ENCODE measurements around the gene FKBP15. TPM values are rescaled to one million over a fixed set of nuclear protein-coding genes. Genes with fewer than 3 reads are reported as not detected.
"Not testable (repeated sequence)": the region's sequence is repeated elsewhere in the genome, so short reads cannot be mapped to it uniquely, and the experiment has no call there.

FKBP15 gene
- total RNA-seq, 1 experiment from 2014 or later = 33.5 TPM

GRCh38 chr9:113255438-113255837 lies 34.4 kb upstream of the FKBP15 start:
- Histone ChIP-seq H3K9me2 (ENCODE audit: insufficient read depth) (no peaks in the 10 kb centered on the region), H3K27me3 (ENCODE audit: insufficient read depth, low read depth) (no peaks in the 10 kb centered on the region), H3K36me3 (ENCODE audit: low read depth) (no peaks in the 10 kb centered on the region), H2AFZ (no peak overlapping the region), H4K20me1 (ENCODE audit: insufficient read depth) (no peaks in the 10 kb centered on the region), H3K4me2 (no peak overlapping the region), H3K4me3 (no peak overlapping the region), H3K27ac (no peak overlapping the region), H3K9me3 (ENCODE audit: insufficient read depth, low read depth) (no peaks in the 10 kb centered on the region), H3F3A (ENCODE audit: insufficient read depth, low read depth) (no peaks in the 10 kb centered on the region), H3K4me1 (replicated peaks; ENCODE audit: insufficient read depth) (no peaks in the 10 kb centered on the region), H3K79me2 (ENCODE audit: low read depth) (no peaks in the 10 kb centered on the region)
- intact Hi-C loops (cut with micrococcal nuclease; ENCODE audit: unreplicated experiment) = no loop called here
- BruUV-seq (replicated peaks) = no TSS peak
- POLR2A ChIA-PET (ENCODE audit: unreplicated experiment) = no interaction called here
- no peak for DNase-seq
- TF ChIP-seq EZH2 (IDR thresholded peaks at IDR 0.05; ENCODE audit: low read depth) (no peak), CTCF (conservative IDR thresholded peaks at IDR 0.05) (no peak)
- CTCF ChIA-PET = no interaction called here

- BruUV-seq (replicated peaks) = no TSS peak
- Histone ChIP-seq H3K27ac (no peak overlapping the region), H3K36me3 (ENCODE audit: low read depth) (no peaks in the 10 kb centered on the region), H3K27me3 (ENCODE audit: insufficient read depth, low read depth) (no peaks in the 10 kb centered on the region), H3F3A (ENCODE audit: insufficient read depth, low read depth) (no peaks in the 10 kb centered on the region), H3K4me2 (no peak overlapping the region), H3K9me2 (ENCODE audit: insufficient read depth) (no peaks in the 10 kb centered on the region), H4K20me1 (ENCODE audit: insufficient read depth) (no peaks in the 10 kb centered on the region), H3K4me3 (no peak overlapping the region), H3K79me2 (ENCODE audit: low read depth) (no peaks in the 10 kb centered on the region), H2AFZ (no peak overlapping the region), H3K9me3 (ENCODE audit: insufficient read depth, low read depth) (no peaks in the 10 kb centered on the region), H3K4me1 (replicated peaks; ENCODE audit: insufficient read depth) (no peaks in the 10 kb centered on the region)
- intact Hi-C loops (cut with micrococcal nuclease; ENCODE audit: unreplicated experiment) = no loop called here
- no peak for DNase-seq
- no peak for TF ChIP-seq EZH2 (IDR thresholded peaks at IDR 0.05; ENCODE audit: low read depth)
- TF ChIP-seq CTCF (conservative IDR thresholded peaks at IDR 0.05) = no peak
- CTCF ChIA-PET = no interaction called here
- POLR2A ChIA-PET (ENCODE audit: unreplicated experiment) = no interaction called here
Measured at GRCh38 chr9:113254991-113255390, 33.9 kb upstream of the FKBP15 start.

- Histone ChIP-seq H2AFZ (no peak overlapping the region), H3K9me3 (ENCODE audit: insufficient read depth, low read depth) (no peaks in the 10 kb centered on the region), H3K27me3 (ENCODE audit: insufficient read depth, low read depth) (no peaks in the 10 kb centered on the region), H3F3A (ENCODE audit: insufficient read depth, low read depth) (no peaks in the 10 kb centered on the region), H3K79me2 (ENCODE audit: low read depth) (no peaks in the 10 kb centered on the region), H3K4me2 (no peak overlapping the region), H4K20me1 (ENCODE audit: insufficient read depth) (0 out of 2 replicates have a peak, but pooled peaks cover 3% of the 10 kb centered on the region), H3K27ac (no peak overlapping the region), H3K4me1 (replicated peaks; ENCODE audit: insufficient read depth) (no peaks in the 10 kb centered on the region), H3K36me3 (ENCODE audit: low read depth) (no peaks in the 10 kb centered on the region), H3K9me2 (ENCODE audit: insufficient read depth) (no peaks in the 10 kb centered on the region), H3K4me3 (no peak overlapping the region)
- no peak for TF ChIP-seq EZH2 (IDR thresholded peaks at IDR 0.05; ENCODE audit: low read depth)
- no peak for TF ChIP-seq CTCF (conservative IDR thresholded peaks at IDR 0.05)
- DNase-seq = no peak
- intact Hi-C loops (cut with micrococcal nuclease; ENCODE audit: unreplicated experiment) = no loop called here
- POLR2A ChIA-PET (ENCODE audit: unreplicated experiment) = no interaction called here
- no TSS peak for BruUV-seq (replicated peaks)
- CTCF ChIA-PET = no interaction called here
Measured at GRCh38 chr9:113250807-113251206, 29.7 kb upstream of the FKBP15 start.

- H3K36me3 ChIP-seq (ENCODE audit: low read depth); H3K79me2 ChIP-seq (ENCODE audit: low read depth); H3K9me3 ChIP-seq (ENCODE audit: insufficient read depth, low read depth); H3K4me3 ChIP-seq; intact Hi-C loops (cut with micrococcal nuclease; ENCODE audit: unreplicated experiment); H3K27ac ChIP-seq; H4K20me1 ChIP-seq (ENCODE audit: insufficient read depth); H3K4me2 ChIP-seq; H2AFZ ChIP-seq; H3F3A ChIP-seq (ENCODE audit: insufficient read depth, low read depth); DNase-seq; H3K27me3 ChIP-seq (ENCODE audit: insufficient read depth, low read depth); CTCF ChIA-PET; BruUV-seq (replicated peaks); H3K9me2 ChIP-seq (ENCODE audit: insufficient read depth); H3K4me1 ChIP-seq (replicated peaks; ENCODE audit: insufficient read depth): not testable (repeated sequence)
- POLR2A ChIA-PET (ENCODE audit: unreplicated experiment) = interaction anchor here (0.7 kb wide), 1 partner anchor 72 kb away, joined by 6 read pairs; no protein-coding TSS in a partner anchor
Measured at GRCh38 chr9:113249661-113250060, 28.6 kb upstream of the FKBP15 start.
